ENCODE data around the gene MYMX.

Gene MYMX

GRCh38 chr6:44188819-44189218 lies 27.9 kb upstream of the MYMX start:
- Histone ChIP-seq H3K9me3 (ENCODE audit: insufficient read depth, low read length) (no peaks in the 10 kb centered on the region), H3K27me3 (ENCODE audit: low read depth, low read length) (peaks cover 17% of the 10 kb centered on the region; the same call in 1 of the 2 replicates), H3K79me2 (ENCODE audit: low read length) (no peaks in the 10 kb centered on the region), H3K9ac (ENCODE audit: low read length) (no peak overlapping the region), H3K27ac (ENCODE audit: low read length) (no peak overlapping the region), H3K4me2 (ENCODE audit: low read length) (no peak overlapping the region), H4K20me1 (ENCODE audit: insufficient read depth, low read length) (no peaks in the 10 kb centered on the region), H3K4me3 (ENCODE audit: low read length) (no peak overlapping the region), H3K36me3 (replicated peaks; ENCODE audit: low read depth, low read length) (no peaks in the 10 kb centered on the region), H2AFZ (ENCODE audit: low read depth, low read length) (no peak overlapping the region), H3K4me1 (ENCODE audit: low read length) (peaks cover 48% of the 10 kb centered on the region)
- TF ChIP-seq EZH2phosphoT487 (IDR thresholded peaks at IDR 0.05; ENCODE audit: low read depth) (no peak), CTCF (IDR thresholded peaks at IDR 0.05; ENCODE audit: low read depth, low read length) (no peak)

DNA sequence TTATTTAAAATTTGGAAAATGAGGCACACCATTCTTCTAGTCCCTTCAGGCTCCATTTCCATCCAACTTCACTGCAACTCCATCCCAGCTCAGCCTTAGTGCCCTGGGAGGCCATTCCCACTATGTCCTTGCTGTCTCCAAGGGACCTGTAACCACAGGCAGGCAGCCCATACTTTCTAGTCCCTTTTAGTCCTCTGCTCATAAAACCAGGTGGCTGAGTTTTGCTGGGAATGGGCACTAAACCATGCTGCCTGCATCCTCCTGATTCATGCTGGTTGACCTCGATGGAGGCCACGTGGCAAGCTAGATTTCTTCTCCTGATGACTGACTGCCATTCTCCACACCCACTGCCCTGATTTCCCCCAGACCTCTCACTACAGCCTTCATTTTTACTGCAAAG lies 27.5 kb upstream of the MYMX start:
- Histone ChIP-seq H3K27me3 (ENCODE audit: low read depth, low read length) (peaks cover 16% of the 10 kb centered on the region), H3K9me3 (ENCODE audit: insufficient read depth, low read length) (no peaks in the 10 kb centered on the region), H3K79me2 (ENCODE audit: low read length) (no peaks in the 10 kb centered on the region), H3K4me2 (ENCODE audit: low read length) (no peak overlapping the region), H3K27ac (ENCODE audit: low read length) (no peak overlapping the region), H3K4me1 (ENCODE audit: low read length) (peaks cover 48% of the 10 kb centered on the region), H3K9ac (ENCODE audit: low read length) (no peak overlapping the region), H4K20me1 (ENCODE audit: insufficient read depth, low read length) (no peaks in the 10 kb centered on the region), H2AFZ (ENCODE audit: low read depth, low read length) (no peak overlapping the region), H3K4me3 (ENCODE audit: low read length) (no peak overlapping the region), H3K36me3 (replicated peaks; ENCODE audit: low read depth, low read length) (no peaks in the 10 kb centered on the region)
- TF ChIP-seq EZH2phosphoT487 (IDR thresholded peaks at IDR 0.05; ENCODE audit: low read depth), result no peak

DNA sequence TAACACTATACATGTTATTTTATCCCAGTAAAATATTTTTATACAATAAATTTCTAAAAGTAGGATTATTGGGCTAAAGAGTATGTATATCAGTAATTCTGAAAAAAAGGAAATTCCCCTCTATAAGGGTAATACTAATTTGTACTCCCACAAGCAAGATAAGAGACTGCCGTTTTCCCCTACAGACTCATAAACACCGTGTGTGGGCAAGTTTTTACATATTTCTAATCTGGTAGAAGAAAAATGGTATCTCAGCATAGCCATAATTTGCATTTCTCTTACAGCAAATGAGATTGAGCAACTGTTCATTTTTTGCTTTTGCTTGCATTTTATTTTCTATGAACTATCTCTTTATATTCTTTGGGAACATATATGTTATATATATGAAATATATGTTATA lies 26.0 kb upstream of the MYMX start:
- Histone ChIP-seq H3K9me3 (ENCODE audit: insufficient read depth, low read length) (no peaks in the 10 kb centered on the region), H3K79me2 (ENCODE audit: low read length) (no peaks in the 10 kb centered on the region), H3K27me3 (ENCODE audit: low read depth, low read length) (peaks cover 22% of the 10 kb centered on the region), H3K4me2 (ENCODE audit: low read length) (peak overlapping the region; percentile 71), H3K4me3 (ENCODE audit: low read length) (peak overlapping the region; percentile 55), H3K9ac (ENCODE audit: low read length) (no peak overlapping the region), H2AFZ (ENCODE audit: low read depth, low read length) (no peak overlapping the region), H3K36me3 (replicated peaks; ENCODE audit: low read depth, low read length) (no peaks in the 10 kb centered on the region), H3K27ac (ENCODE audit: low read length) (no peak overlapping the region), H4K20me1 (ENCODE audit: insufficient read depth, low read length) (no peaks in the 10 kb centered on the region), H3K4me1 (ENCODE audit: low read length) (peaks cover 38% of the 10 kb centered on the region)
- TF ChIP-seq EZH2phosphoT487 (IDR thresholded peaks at IDR 0.05; ENCODE audit: low read depth) (no peak), CTCF (IDR thresholded peaks at IDR 0.05; ENCODE audit: low read depth, low read length) (no peak)

- Histone ChIP-seq H3K9ac (ENCODE audit: low read length) (no peak overlapping the region), H3K4me2 (ENCODE audit: low read length) (peak overlapping the region; percentile 24)
These were observed 24.2 kb upstream of the MYMX start for GRCh38 chr6:44192428-44193041.

More at GRCh38 chr6:44192428-44193041, 24.2 kb upstream of the MYMX start:
- Histone ChIP-seq H4K20me1 (ENCODE audit: insufficient read depth, low read length) (no peaks in the 10 kb centered on the region), H3K36me3 (replicated peaks; ENCODE audit: low read depth, low read length) (no peaks in the 10 kb centered on the region), H3K79me2 (ENCODE audit: low read length) (no peaks in the 10 kb centered on the region), H3K4me3 (ENCODE audit: low read length) (0 out of 2 replicates have a peak overlapping the region, but pooled peaks have one; percentile 2), H3K9me3 (ENCODE audit: insufficient read depth, low read length) (no peaks in the 10 kb centered on the region), H2AFZ (ENCODE audit: low read depth, low read length) (peak overlapping the region; percentile 49; the same call in 1 of the 2 replicates), H3K27me3 (ENCODE audit: low read depth, low read length) (peaks cover 22% of the 10 kb centered on the region), H3K4me1 (ENCODE audit: low read length) (peaks cover 30% of the 10 kb centered on the region), H3K27ac (ENCODE audit: low read length) (no peak overlapping the region)
- no peak for TF ChIP-seq CTCF (IDR thresholded peaks at IDR 0.05; ENCODE audit: low read depth, low read length)
